Prostate gland (tissue), 2 donors: ENCODE measurements around the gene MYO5A. TPM values are rescaled to one million over a fixed set of nuclear protein-coding genes. Genes with fewer than 3 reads are reported as not detected.

Source experiments
- DNase-seq: peaks from one replicate; pipeline ENCODE4 v3.0.0-alpha.2; 2019; ENCODE audit warnings: low spot score
- H3K27ac ChIP-seq, 2 donors: fragments of 200-600 bp; sonication (generic); 2 replicates each; pipeline ENCODE4 v1.5.1; 2017 to 2019
- H3K27me3 ChIP-seq: fragments of 200-600 bp; sonication (generic); replicated peaks from 2 replicates; pipeline ENCODE4 v1.5.1; 2019; ENCODE audit not compliant: insufficient read depth
- H3K36me3 ChIP-seq, 2 donors: fragments of 200-600 bp; sonication (generic); 1 replicate in 1 of 2; 2 replicates in 1 of 2; pipeline versions ENCODE4 v1.5.1 to v1.8.1; 2017 to 2019
- H3K4me1 ChIP-seq: fragments of 200-600 bp; sonication (generic); replicated peaks from 2 replicates; pipeline ENCODE4 v1.5.1; 2019
- H3K4me3 ChIP-seq, 2 donors: fragments of 200-600 bp; sonication (generic); 2 replicates each; pipeline ENCODE4 v1.5.1; 2017 to 2019
- H3K9me3 ChIP-seq: fragments of 200-600 bp; sonication (generic); 2 replicates; pipeline ENCODE4 v1.5.1; 2017
- POLR2A ChIP-seq: fragments of 450-650 bp; IDR thresholded peaks from one replicate; pipeline ENCODE4 v1.6.1; 2016; ENCODE audit warnings: antibody characterized with exemption, mild to moderate bottlenecking
- POLR2AphosphoS5 ChIP-seq: sonication (generic); formaldehyde crosslinking; IDR thresholded peaks from one replicate; pipeline ENCODE4 v1.6.1; 2017; ENCODE audit warnings: antibody characterized with exemption
- WGBS: methylation state at CpG from one replicate; pipeline ENCODE4 v1.1.5; 2018; 5-methylcytosine and 5-hydroxymethylcytosine counted together
- intact Hi-C: fragments of 100-400 bp; cut with DNase I; formaldehyde crosslinking; loops from one replicate; pipeline ENCODE4 v1.14.2; 2022
- total RNA-seq, 2 donors: library from RNA; depleted of rRNA; stranded (reverse); fragments of >200 nt; gene quantifications; one replicate each; pipeline ENCODE4 v1.1.0, GENCODE V29; 2016
- TF ChIP-seq, protein P1 (sequence below), 4 experiments: fragments of 200-600 bp in 2 of 4; fragments of 450-650 bp in 2 of 4; sonication (generic) in 2 of 4; IDR thresholded peaks; 1 replicate in 3 of 4; 2 replicates in 1 of 4; pipeline ENCODE4 v1.5.1; 2016 to 2019; ENCODE audit warnings: antibody characterized with exemption in 4 of 4, mild to moderate bottlenecking in 2 of 4, moderate library complexity in 2 of 4

The MYO5A gene
- total RNA-seq, 2 donors from 2014 or later = 24.9 to 41.9 TPM

DNA sequence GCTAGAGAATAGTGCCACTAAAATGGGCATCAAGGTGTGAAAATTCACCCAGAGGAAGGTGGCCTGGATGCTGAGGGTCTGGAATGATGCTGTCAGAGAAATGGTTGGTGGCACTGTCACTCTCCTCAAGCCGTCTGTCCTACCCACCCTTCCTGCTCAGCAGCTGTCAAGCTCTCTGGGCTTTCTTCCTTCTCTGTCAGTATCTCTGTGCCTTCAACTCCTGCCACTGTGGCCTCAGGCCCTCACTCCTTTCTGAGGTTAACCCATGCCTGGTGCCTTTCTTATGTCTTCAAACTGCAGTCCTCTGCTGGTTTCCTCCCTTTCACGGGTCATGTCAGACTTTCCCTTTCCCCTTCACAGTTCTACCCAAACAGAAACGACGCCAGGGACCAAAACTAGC lies 237.5 kb downstream of the MYO5A start:
- no peak for DNase-seq
- H3K27me3 ChIP-seq = no peaks in the 10 kb centered on the region
- H3K4me3 ChIP-seq = no peak overlapping the region
- H3K9me3 ChIP-seq = no peaks in the 10 kb centered on the region
- 66% methylated on average over 4 of the region's 4 CpGs for WGBS
- no peaks in the 10 kb centered on the region for H3K36me3 ChIP-seq
- H3K27ac ChIP-seq = peak overlapping the region; percentile 9 to 95
- no peak for TF ChIP-seq POLR2A
- TF ChIP-seq, protein P1, sequence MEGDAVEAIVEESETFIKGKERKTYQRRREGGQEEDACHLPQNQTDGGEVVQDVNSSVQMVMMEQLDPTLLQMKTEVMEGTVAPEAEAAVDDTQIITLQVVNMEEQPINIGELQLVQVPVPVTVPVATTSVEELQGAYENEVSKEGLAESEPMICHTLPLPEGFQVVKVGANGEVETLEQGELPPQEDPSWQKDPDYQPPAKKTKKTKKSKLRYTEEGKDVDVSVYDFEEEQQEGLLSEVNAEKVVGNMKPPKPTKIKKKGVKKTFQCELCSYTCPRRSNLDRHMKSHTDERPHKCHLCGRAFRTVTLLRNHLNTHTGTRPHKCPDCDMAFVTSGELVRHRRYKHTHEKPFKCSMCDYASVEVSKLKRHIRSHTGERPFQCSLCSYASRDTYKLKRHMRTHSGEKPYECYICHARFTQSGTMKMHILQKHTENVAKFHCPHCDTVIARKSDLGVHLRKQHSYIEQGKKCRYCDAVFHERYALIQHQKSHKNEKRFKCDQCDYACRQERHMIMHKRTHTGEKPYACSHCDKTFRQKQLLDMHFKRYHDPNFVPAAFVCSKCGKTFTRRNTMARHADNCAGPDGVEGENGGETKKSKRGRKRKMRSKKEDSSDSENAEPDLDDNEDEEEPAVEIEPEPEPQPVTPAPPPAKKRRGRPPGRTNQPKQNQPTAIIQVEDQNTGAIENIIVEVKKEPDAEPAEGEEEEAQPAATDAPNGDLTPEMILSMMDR (IDR thresholded peaks at IDR 0.05) = no peak
- TF ChIP-seq POLR2AphosphoS5 = no peak
- intact Hi-C loops = no loop called here
- peaks cover 14% of the 10 kb centered on the region for H3K4me1 ChIP-seq

DNA sequence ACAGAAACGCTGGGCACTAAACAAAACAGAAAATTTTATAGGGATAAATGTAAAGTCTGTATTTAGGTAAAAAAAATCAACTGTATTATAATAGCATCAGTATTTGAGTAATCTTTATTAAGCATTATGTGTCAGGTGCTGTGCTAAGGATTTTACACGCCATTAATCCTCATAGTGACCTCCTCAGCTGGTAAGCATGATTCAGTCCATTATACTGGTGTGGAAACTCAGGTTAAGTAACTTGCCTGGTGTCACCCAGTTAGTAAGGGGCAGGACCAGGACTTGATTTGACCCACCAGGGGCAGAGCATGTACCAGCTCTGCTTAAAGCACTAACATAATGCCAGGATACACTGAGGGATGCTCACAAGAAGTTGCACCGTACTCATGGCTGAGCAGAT lies 237.9 kb downstream of the MYO5A start:
- intact Hi-C loops = no loop called here
- WGBS = 77% methylated on average over 3 of the region's 3 CpGs
- H3K4me1 ChIP-seq = peaks cover 14% of the 10 kb centered on the region
- no peak for TF ChIP-seq POLR2A
- H3K27me3 ChIP-seq = no peaks in the 10 kb centered on the region
- H3K4me3 ChIP-seq = no peak overlapping the region
- no peak for DNase-seq
- no peaks in the 10 kb centered on the region for H3K9me3 ChIP-seq
- H3K36me3 ChIP-seq = no peaks in the 10 kb centered on the region
- peak overlapping the region; percentile 9 to 95 for H3K27ac ChIP-seq

DNA sequence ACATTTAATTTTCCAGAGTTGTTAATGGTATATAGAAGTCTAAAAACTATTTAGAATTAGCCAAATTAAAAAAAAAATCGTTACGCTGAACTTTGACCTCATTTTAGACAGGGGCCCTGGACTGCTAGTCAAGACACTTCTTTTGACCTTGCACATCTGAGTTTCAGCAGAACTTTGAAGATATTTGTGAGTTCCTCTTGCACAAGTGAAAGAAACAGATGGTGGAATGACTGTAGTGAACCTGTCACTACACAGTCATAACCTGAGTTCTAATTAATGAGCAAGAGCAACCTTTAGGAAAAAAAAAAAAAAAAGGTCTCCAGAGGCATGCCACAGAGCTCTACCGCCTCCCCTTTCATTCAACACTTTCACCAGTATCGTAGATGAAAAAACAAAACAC lies 238.4 kb downstream of the MYO5A start:
- H3K4me1 ChIP-seq = peaks cover 14% of the 10 kb centered on the region

DNA sequence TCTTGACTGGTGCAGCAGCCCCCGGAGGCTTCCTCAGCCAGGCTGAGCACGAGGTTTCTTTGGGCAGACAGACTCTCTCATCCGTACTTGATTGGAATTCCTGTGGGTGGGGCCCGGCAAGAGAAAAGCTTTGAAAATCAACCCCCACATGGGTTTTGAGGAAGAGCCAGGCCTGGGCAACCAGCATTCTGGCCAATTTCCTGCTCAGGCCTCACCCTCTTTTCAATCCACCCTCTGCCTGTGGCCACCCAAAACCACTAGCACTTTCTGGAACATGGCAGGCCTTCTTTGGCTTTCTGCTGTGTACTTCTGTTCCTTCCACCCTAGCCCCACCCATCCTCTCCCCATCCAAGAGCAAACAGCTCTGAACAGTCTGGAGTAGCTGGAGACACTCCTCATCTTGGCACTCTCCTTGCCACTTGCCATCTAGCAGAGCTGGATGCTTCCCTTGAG lies 239.0 kb downstream of the MYO5A start:
- Histone ChIP-seq H3K4me1 (peaks cover 14% of the 10 kb centered on the region), H3K27ac (peak overlapping the region; percentile 88 to 95), H3K36me3 (no peaks in the 10 kb centered on the region), H3K9me3 (no peaks in the 10 kb centered on the region), H3K27me3 (no peaks in the 10 kb centered on the region), H3K4me3 (no peak overlapping the region)
- intact Hi-C loops = no loop called here
- 38% methylated on average over 4 of the region's 4 CpGs for WGBS
- TF ChIP-seq POLR2AphosphoS5 (peak; percentile 91), POLR2A (peak; percentile 65)
- TF ChIP-seq, protein P1 (IDR thresholded peaks at IDR 0.05) = no peak
- DNase-seq = peak; percentile 90

More for the DNA sequence above, 238.4 kb downstream of the MYO5A start:
- 58% methylated on average over 4 of the region's 4 CpGs for WGBS
- Histone ChIP-seq H3K9me3 (no peaks in the 10 kb centered on the region), H3K36me3 (no peaks in the 10 kb centered on the region), H3K4me3 (no peak overlapping the region), H3K27ac (peak overlapping the region; percentile 88 to 95), H3K27me3 (no peaks in the 10 kb centered on the region)
- intact Hi-C loops = no loop called here
- no peak for TF ChIP-seq POLR2AphosphoS5
- TF ChIP-seq, protein P1 (IDR thresholded peaks at IDR 0.05) = no peak
- TF ChIP-seq POLR2A = no peak
- no peak for DNase-seq

DNA sequence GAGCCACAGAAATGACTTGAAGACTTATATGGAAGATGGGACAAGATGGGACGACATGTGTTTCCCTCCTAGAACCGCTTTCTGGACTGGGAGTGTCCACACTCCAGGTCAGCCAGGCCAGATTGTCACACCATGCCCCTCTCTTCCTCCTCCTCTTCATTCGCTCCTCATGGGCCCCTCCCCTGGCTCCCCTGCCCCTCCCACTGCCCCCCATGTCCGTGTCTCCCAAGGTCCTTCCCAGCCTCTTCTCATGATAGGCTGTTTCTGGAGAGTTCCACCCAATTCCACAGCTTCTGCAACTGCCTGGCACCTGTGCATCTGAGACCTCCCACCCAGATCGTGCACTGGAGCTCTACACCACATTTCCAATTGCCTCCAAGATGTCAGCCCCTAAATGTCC lies 239.7 kb downstream of the MYO5A start:
- no peaks in the 10 kb centered on the region for H3K27me3 ChIP-seq
- H3K36me3 ChIP-seq = no peaks in the 10 kb centered on the region
- peak overlapping the region; percentile 88 to 95 for H3K27ac ChIP-seq
- TF ChIP-seq POLR2AphosphoS5 (no peak), POLR2A (no peak)
- TF ChIP-seq, protein P1 (IDR thresholded peaks at IDR 0.05) = no peak
- peaks cover 14% of the 10 kb centered on the region for H3K4me1 ChIP-seq
- WGBS = 93% methylated on average over 5 of the region's 5 CpGs
- DNase-seq = no peak
- intact Hi-C loops = no loop called here
- no peaks in the 10 kb centered on the region for H3K9me3 ChIP-seq
- H3K4me3 ChIP-seq = no peak overlapping the region
